Loucy (cell line): ENCODE data around the gene MYRIP.
"Not testable (repeated sequence)": the region's sequence is repeated elsewhere in the genome, so short reads cannot be mapped to it uniquely, and the experiment has no call there.

Experiments used
- H2AFZ ChIP-seq: fragments of 200-600 bp; sonication (generic); 2 replicates; pipeline ENCODE4 v1.6.0; 2016; ENCODE audit warnings: antibody characterized with exemption, mild to moderate bottlenecking, low read length, moderate library complexity
- H3F3A ChIP-seq: fragments of 200-600 bp; 2 replicates; pipeline ENCODE4 v1.6.0; 2016; ENCODE audit warnings: antibody characterized with exemption, low read depth, mild to moderate bottlenecking
- H3K27me3 ChIP-seq: fragments of 200-600 bp; sonication (generic); 2 replicates; pipeline ENCODE4 v1.6.1; 2014; ENCODE audit warnings: low read length, mild to moderate bottlenecking; ENCODE audit not compliant: insufficient read depth, poor library complexity, severe bottlenecking
- H3K36me3 ChIP-seq: fragments of 200-600 bp; sonication (generic); 2 replicates; pipeline ENCODE4 v1.6.1; 2016; ENCODE audit warnings: low read length; ENCODE audit not compliant: insufficient read depth
- H3K4me1 ChIP-seq: fragments of 200-600 bp; sonication (generic); 2 replicates; pipeline ENCODE4 v1.5.1; 2014; ENCODE audit warnings: low read length, mild to moderate bottlenecking; ENCODE audit not compliant: insufficient read depth, poor library complexity, severe bottlenecking
- H3K4me2 ChIP-seq: fragments of 200-600 bp; sonication (generic); 2 replicates; pipeline ENCODE4 v1.6.0; 2014; ENCODE audit warnings: antibody characterized with exemption, low read length, low read depth, mild to moderate bottlenecking; ENCODE audit not compliant: poor library complexity, severe bottlenecking
- H3K4me3 ChIP-seq: fragments of 200-600 bp; sonication (generic); 2 replicates; pipeline ENCODE4 v1.5.1; 2014; ENCODE audit warnings: low read length, mild to moderate bottlenecking, mixed read lengths; ENCODE audit not compliant: poor library complexity, severe bottlenecking
- H3K79me2 ChIP-seq: fragments of 200-600 bp; sonication (generic); 2 replicates; pipeline ENCODE4 v1.6.1; 2014; ENCODE audit warnings: low read length; ENCODE audit not compliant: insufficient read depth
- H3K9ac ChIP-seq: fragments of 200-600 bp; sonication (generic); 2 replicates; pipeline ENCODE4 v1.6.0; 2014; ENCODE audit warnings: mild to moderate bottlenecking, low read depth, low read length, moderate library complexity; ENCODE audit not compliant: poor library complexity, severe bottlenecking
- H3K9me2 ChIP-seq: fragments of 200-600 bp; sonication (generic); replicated peaks from 2 replicates; pipeline ENCODE4 v1.6.1; 2016; ENCODE audit warnings: low read depth, low read length, mixed read lengths
- H3K9me3 ChIP-seq: fragments of 200-600 bp; sonication (generic); 2 replicates; pipeline ENCODE4 v1.6.1; 2014; ENCODE audit warnings: mild to moderate bottlenecking, antibody characterized with exemption, low read length, low read depth; ENCODE audit not compliant: insufficient read depth
- H4K20me1 ChIP-seq: fragments of 200-600 bp; sonication (generic); 2 replicates; pipeline ENCODE4 v1.6.0; 2014; ENCODE audit warnings: antibody characterized with exemption, low read length, mild to moderate bottlenecking; ENCODE audit not compliant: insufficient read depth, poor library complexity, severe bottlenecking
- EZH2phosphoT487 ChIP-seq: fragments of 200-600 bp; IDR thresholded peaks from 2 replicates; pipeline ENCODE4 v1.6.1; 2018; ENCODE audit warnings: antibody characterized with exemption, mild to moderate bottlenecking, moderate library complexity, borderline replicate concordance
- TF ChIP-seq, protein P1 (sequence below): fragments of 200-600 bp; sonication (generic); conservative IDR thresholded peaks from 2 replicates; pipeline ENCODE4 v1.5.1; 2014; ENCODE audit warnings: mild to moderate bottlenecking, antibody characterized with exemption, low read length

MYRIP gene

GRCh38 chr3:40024526-40024925, 215.1 kb downstream of the MYRIP start:
- no peaks in the 10 kb centered on the region for H3K79me2 ChIP-seq
- no peak for TF ChIP-seq EZH2phosphoT487
- TF ChIP-seq, protein P1, sequence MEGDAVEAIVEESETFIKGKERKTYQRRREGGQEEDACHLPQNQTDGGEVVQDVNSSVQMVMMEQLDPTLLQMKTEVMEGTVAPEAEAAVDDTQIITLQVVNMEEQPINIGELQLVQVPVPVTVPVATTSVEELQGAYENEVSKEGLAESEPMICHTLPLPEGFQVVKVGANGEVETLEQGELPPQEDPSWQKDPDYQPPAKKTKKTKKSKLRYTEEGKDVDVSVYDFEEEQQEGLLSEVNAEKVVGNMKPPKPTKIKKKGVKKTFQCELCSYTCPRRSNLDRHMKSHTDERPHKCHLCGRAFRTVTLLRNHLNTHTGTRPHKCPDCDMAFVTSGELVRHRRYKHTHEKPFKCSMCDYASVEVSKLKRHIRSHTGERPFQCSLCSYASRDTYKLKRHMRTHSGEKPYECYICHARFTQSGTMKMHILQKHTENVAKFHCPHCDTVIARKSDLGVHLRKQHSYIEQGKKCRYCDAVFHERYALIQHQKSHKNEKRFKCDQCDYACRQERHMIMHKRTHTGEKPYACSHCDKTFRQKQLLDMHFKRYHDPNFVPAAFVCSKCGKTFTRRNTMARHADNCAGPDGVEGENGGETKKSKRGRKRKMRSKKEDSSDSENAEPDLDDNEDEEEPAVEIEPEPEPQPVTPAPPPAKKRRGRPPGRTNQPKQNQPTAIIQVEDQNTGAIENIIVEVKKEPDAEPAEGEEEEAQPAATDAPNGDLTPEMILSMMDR: no peak
- no peaks in the 10 kb centered on the region for H3F3A ChIP-seq
- H3K4me3 ChIP-seq: no peak overlapping the region
- no peaks in the 10 kb centered on the region for H3K9me2 ChIP-seq
- H3K36me3 ChIP-seq: no peaks in the 10 kb centered on the region
- H3K9ac ChIP-seq: no peak overlapping the region
- no peak overlapping the region for H2AFZ ChIP-seq
- no peaks in the 10 kb centered on the region for H4K20me1 ChIP-seq
- peaks cover 9% of the 10 kb centered on the region; the same call in 1 of the 2 replicates for H3K9me3 ChIP-seq
- no peaks in the 10 kb centered on the region for H3K4me1 ChIP-seq
- H3K4me2 ChIP-seq: no peak overlapping the region
- no peaks in the 10 kb centered on the region for H3K27me3 ChIP-seq

- H2AFZ ChIP-seq, H3K4me3 ChIP-seq, H3K79me2 ChIP-seq, H3K27me3 ChIP-seq, H3K4me2 ChIP-seq, H3F3A ChIP-seq, H3K36me3 ChIP-seq, H3K9me3 ChIP-seq, H4K20me1 ChIP-seq, H3K4me1 ChIP-seq, H3K9me2 ChIP-seq, H3K9ac ChIP-seq: not testable (repeated sequence)
Observed at GRCh38 chr3:40025892-40026291, 216.5 kb downstream of the MYRIP start.

DNA sequence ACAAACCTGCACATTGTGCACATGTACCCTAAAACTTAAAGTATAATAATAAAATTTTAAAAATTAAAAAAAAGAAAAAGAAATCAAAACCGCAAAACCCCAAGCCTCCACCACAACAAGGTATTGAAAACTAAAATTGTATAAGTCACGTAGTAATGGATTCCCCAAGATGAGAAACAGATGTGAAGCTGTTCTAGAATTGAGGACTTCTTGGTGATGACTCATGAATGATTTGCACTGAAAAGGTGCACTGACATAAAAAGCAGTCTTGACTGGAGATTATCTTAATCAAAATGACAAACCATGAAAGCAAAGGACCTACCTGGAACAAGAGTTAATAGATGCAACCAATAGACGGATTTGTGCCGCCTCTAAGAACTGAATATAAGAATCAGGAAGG, 225.8 kb downstream of the MYRIP start:
- no peak overlapping the region for H3K4me2 ChIP-seq
- H3K4me1 ChIP-seq: no peaks in the 10 kb centered on the region
- no peaks in the 10 kb centered on the region for H3K9me2 ChIP-seq
- H3K4me3 ChIP-seq: no peak overlapping the region
- H3K9me3 ChIP-seq: no peaks in the 10 kb centered on the region
- no peak overlapping the region for H3K9ac ChIP-seq
- H3K36me3 ChIP-seq: no peaks in the 10 kb centered on the region
- TF ChIP-seq EZH2phosphoT487: no peak
- TF ChIP-seq, protein P1: no peak
- no peaks in the 10 kb centered on the region for H4K20me1 ChIP-seq
- no peak overlapping the region for H2AFZ ChIP-seq
- H3K27me3 ChIP-seq: no peaks in the 10 kb centered on the region
- H3K79me2 ChIP-seq: no peaks in the 10 kb centered on the region
- H3F3A ChIP-seq: no peaks in the 10 kb centered on the region

DNA sequence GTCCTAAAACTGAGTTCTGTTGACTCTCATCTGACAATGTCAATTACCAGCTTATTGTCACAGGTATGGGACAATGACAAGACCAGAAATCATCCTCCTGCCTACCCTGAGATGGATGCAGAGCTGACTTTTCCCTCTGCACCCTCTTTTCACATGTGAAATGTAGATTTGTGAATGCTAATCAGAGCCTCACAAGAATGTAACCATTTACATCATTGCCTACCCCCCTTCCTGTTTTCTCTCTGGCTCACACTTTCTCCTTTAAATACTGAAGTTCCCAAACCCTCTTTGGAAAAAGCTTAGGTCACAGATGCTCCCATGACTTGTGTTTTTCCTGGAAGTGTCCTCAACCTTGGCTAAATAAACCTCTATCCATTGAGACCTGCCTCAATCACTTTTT, 228.2 kb downstream of the MYRIP start:
- Histone ChIP-seq H4K20me1 (no peaks in the 10 kb centered on the region), H3K9me3 (no peaks in the 10 kb centered on the region), H3K4me1 (no peaks in the 10 kb centered on the region), H3K4me2 (no peak overlapping the region), H3K27me3 (no peaks in the 10 kb centered on the region), H3K9me2 (no peaks in the 10 kb centered on the region), H3K4me3 (no peak overlapping the region), H2AFZ (no peak overlapping the region), H3K36me3 (no peaks in the 10 kb centered on the region), H3K79me2 (no peaks in the 10 kb centered on the region), H3K9ac (no peak overlapping the region), H3F3A (no peaks in the 10 kb centered on the region)
- TF ChIP-seq, protein P1: no peak
- no peak for TF ChIP-seq EZH2phosphoT487
